ENCODE measurements around the gene MET.

Gene MET

DNA sequence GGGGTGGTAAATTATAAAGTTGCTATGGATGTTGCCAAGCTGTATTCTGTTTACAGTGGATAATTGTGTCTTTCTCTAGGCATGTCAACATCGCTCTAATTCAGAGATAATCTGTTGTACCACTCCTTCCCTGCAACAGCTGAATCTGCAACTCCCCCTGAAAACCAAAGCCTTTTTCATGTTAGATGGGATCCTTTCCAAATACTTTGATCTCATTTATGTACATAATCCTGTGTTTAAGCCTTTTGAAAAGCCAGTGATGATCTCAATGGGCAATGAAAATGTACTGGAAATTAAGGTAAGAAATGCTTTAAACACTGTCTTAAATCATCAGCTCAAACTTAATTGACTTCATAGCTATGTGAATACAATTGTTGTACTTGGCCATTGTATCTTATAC, 91.0 kb downstream of the MET start:
- no peaks in the 10 kb centered on the region for H3K9me3 ChIP-seq (ENCODE audit: insufficient read depth, low read depth, low read length)
- no peaks in the 10 kb centered on the region for H3K4me1 ChIP-seq (ENCODE audit: insufficient read depth, low read length)
- WGBS = 100% methylated on average over 1 of the region's 1 CpG
- no peak overlapping the region for H3K4me3 ChIP-seq (ENCODE audit: low read length)
- H3K36me3 ChIP-seq (ENCODE audit: insufficient read depth, low read length) = no peaks in the 10 kb centered on the region
- no peak overlapping the region for H3K9ac ChIP-seq (ENCODE audit: low read depth, low read length)
- no peaks in the 10 kb centered on the region for H3K27me3 ChIP-seq (ENCODE audit: insufficient read depth, low read length)
- no peak overlapping the region for H3K27ac ChIP-seq (ENCODE audit: low read depth, low read length)

DNA sequence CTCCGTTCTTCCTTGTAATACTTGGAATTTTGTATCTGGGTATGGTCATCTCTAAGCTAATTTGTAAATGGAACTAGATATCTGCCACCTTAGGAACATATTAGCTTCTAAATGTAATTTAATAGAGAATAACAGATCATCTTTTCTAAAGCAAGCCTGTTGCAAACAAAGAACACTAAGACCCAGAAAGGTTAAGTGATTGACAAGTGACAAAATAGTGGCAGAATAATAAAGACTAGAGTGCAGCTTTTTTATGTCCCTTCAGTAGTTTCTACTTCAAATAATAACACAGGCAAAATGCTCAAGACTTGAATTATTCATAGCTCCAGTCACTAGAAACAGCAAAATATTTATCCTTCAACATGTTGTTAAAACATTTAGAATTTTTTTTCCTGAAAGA, 91.7 kb downstream of the MET start:
- H3K27ac ChIP-seq (ENCODE audit: low read depth, low read length) = no peak overlapping the region
- H3K4me1 ChIP-seq (ENCODE audit: insufficient read depth, low read length) = no peaks in the 10 kb centered on the region
- H3K36me3 ChIP-seq (ENCODE audit: insufficient read depth, low read length) = no peaks in the 10 kb centered on the region
- H3K9ac ChIP-seq (ENCODE audit: low read depth, low read length) = no peak overlapping the region
- H3K27me3 ChIP-seq (ENCODE audit: insufficient read depth, low read length) = no peaks in the 10 kb centered on the region
- H3K4me3 ChIP-seq (ENCODE audit: low read length) = no peak overlapping the region
- WGBS = 100% methylated on average over 1 of the region's 1 CpG
- no peaks in the 10 kb centered on the region for H3K9me3 ChIP-seq (ENCODE audit: insufficient read depth, low read depth, low read length)

DNA sequence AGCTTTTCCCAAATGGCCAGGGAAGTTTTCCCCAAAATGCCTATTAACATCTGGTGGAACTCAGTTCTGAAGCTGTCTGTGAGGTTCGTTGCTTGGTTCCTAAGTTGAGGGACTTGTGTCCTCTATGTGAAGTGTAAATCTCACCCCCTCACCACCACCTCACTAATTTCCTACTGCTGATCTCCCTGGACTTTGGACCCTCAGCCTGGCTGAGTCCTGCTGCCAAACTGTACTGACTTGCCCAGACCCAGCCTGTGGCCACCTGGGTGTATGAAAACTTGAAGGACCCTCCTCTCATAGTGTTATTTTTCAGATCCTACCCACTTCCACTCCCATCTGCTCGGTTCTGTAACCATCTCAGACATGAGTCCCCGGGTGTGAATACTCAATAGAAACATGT, 94.9 kb downstream of the MET start:
- WGBS = 93% methylated on average over 2 of the region's 3 CpGs
- H3K36me3 ChIP-seq (ENCODE audit: insufficient read depth, low read length) = no peaks in the 10 kb centered on the region
- H3K9me3 ChIP-seq (ENCODE audit: insufficient read depth, low read depth, low read length) = no peaks in the 10 kb centered on the region
- H3K27ac ChIP-seq (ENCODE audit: low read depth, low read length) = no peak overlapping the region
- H3K4me3 ChIP-seq (ENCODE audit: low read length) = no peak overlapping the region
- H3K4me1 ChIP-seq (ENCODE audit: insufficient read depth, low read length) = no peaks in the 10 kb centered on the region
- peaks cover 13% of the 10 kb centered on the region for H3K27me3 ChIP-seq (ENCODE audit: insufficient read depth, low read length)
- H3K9ac ChIP-seq (ENCODE audit: low read depth, low read length) = no peak overlapping the region

DNA sequence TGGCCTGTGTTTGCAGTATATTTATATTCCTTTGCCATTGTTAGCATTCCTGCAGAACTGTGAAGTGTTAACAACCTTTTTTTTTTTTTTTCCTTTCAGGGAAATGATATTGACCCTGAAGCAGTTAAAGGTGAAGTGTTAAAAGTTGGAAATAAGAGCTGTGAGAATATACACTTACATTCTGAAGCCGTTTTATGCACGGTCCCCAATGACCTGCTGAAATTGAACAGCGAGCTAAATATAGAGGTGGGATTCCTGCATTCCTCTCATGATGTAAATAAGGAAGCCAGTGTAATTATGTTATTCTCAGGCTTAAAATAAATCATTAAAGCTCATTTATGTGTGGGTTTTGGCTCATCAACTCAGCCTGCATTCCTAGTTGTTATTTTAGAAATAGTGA, 97.5 kb downstream of the MET start:
- peaks cover 40% of the 10 kb centered on the region for H3K27me3 ChIP-seq (ENCODE audit: insufficient read depth, low read length)
- 93% methylated on average over 3 of the region's 3 CpGs for WGBS
- H3K4me3 ChIP-seq (ENCODE audit: low read length) = no peak overlapping the region
- no peaks in the 10 kb centered on the region; the same call in 1 of the 2 replicates for H3K9me3 ChIP-seq (ENCODE audit: insufficient read depth, low read depth, low read length)
- H3K36me3 ChIP-seq (ENCODE audit: insufficient read depth, low read length) = no peaks in the 10 kb centered on the region
- no peak overlapping the region for H3K9ac ChIP-seq (ENCODE audit: low read depth, low read length)
- H3K4me1 ChIP-seq (ENCODE audit: insufficient read depth, low read length) = no peaks in the 10 kb centered on the region
- H3K27ac ChIP-seq (ENCODE audit: low read depth, low read length) = no peak overlapping the region

DNA sequence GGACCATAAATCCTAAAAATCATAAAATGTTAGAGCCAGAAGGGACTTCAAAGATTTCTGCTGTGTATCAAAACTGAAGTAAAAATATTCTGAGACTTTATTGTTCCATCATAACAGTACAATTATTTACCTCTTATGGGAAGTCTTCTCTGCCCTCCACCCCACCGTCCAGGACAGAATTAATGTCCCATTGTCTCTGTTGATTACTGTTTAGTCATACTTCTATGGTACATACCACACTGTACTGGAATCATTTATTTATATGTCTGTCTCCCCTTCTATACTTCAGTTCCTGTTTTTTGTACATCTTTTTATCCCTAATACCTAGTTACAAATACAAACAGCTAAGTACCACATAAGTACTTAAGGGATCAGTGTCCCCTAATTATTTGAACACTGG, 98.9 kb downstream of the MET start:
- no peaks in the 10 kb centered on the region for H3K36me3 ChIP-seq (ENCODE audit: insufficient read depth, low read length)
- H3K27ac ChIP-seq (ENCODE audit: low read depth, low read length) = no peak overlapping the region
- H3K4me3 ChIP-seq (ENCODE audit: low read length) = no peak overlapping the region
- H3K27me3 ChIP-seq (ENCODE audit: insufficient read depth, low read length) = peaks cover 50% of the 10 kb centered on the region
- H3K9ac ChIP-seq (ENCODE audit: low read depth, low read length) = no peak overlapping the region
- no peaks in the 10 kb centered on the region for H3K4me1 ChIP-seq (ENCODE audit: insufficient read depth, low read length)
- WGBS = 82% methylated on average over 1 of the region's 1 CpG
- no peaks in the 10 kb centered on the region; the same call in 1 of the 2 replicates for H3K9me3 ChIP-seq (ENCODE audit: insufficient read depth, low read depth, low read length)

DNA sequence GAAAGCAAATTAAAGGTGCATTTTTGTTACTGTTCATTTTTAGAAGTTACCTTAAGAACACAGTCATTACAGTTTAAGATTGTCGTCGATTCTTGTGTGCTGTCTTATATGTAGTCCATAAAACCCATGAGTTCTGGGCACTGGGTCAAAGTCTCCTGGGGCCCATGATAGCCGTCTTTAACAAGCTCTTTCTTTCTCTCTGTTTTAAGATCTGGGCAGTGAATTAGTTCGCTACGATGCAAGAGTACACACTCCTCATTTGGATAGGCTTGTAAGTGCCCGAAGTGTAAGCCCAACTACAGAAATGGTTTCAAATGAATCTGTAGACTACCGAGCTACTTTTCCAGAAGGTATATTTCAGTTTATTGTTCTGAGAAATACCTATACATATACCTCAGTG, 99.6 kb downstream of the MET start:
- H3K9me3 ChIP-seq (ENCODE audit: insufficient read depth, low read depth, low read length) = no peaks in the 10 kb centered on the region; the same call in 1 of the 2 replicates
- H3K27ac ChIP-seq (ENCODE audit: low read depth, low read length) = no peak overlapping the region
- H3K4me1 ChIP-seq (ENCODE audit: insufficient read depth, low read length) = no peaks in the 10 kb centered on the region
- no peaks in the 10 kb centered on the region for H3K36me3 ChIP-seq (ENCODE audit: insufficient read depth, low read length)
- H3K27me3 ChIP-seq (ENCODE audit: insufficient read depth, low read length) = peaks cover 53% of the 10 kb centered on the region
- H3K9ac ChIP-seq (ENCODE audit: low read depth, low read length) = no peak overlapping the region
- 93% methylated on average over 6 of the region's 7 CpGs for WGBS
- no peak overlapping the region for H3K4me3 ChIP-seq (ENCODE audit: low read length)

DNA sequence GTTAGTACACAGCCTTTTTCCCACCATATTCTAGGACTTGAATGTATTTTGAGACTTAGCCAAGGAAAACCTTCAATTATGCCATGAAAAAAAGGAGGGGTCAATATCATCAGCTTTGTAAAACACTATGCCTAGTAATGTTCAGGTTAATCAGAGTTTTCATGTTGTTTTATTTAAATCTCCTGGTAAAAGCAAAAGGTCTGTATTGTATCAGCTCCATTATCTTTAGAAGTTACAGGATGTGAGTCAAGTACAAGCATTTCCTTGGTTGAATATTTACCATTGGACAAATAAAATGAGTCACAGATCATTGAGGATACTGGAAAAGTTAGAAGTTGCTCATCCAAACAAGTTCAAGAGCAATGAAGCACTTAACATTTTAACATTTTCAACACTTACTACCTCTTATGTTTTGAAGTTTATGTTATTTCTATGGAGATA, 100.4 kb downstream of the MET start:
- Histone ChIP-seq H3K27ac (ENCODE audit: low read depth, low read length) (no peak overlapping the region), H3K9ac (ENCODE audit: low read depth, low read length) (no peak overlapping the region), H3K4me3 (ENCODE audit: low read length) (no peak overlapping the region), H3K27me3 (ENCODE audit: insufficient read depth, low read length) (peaks cover 53% of the 10 kb centered on the region), H3K36me3 (ENCODE audit: insufficient read depth, low read length) (no peaks in the 10 kb centered on the region), H3K4me1 (ENCODE audit: insufficient read depth, low read length) (no peaks in the 10 kb centered on the region), H3K9me3 (ENCODE audit: insufficient read depth, low read depth, low read length) (no peaks in the 10 kb centered on the region; the same call in 1 of the 2 replicates)

DNA sequence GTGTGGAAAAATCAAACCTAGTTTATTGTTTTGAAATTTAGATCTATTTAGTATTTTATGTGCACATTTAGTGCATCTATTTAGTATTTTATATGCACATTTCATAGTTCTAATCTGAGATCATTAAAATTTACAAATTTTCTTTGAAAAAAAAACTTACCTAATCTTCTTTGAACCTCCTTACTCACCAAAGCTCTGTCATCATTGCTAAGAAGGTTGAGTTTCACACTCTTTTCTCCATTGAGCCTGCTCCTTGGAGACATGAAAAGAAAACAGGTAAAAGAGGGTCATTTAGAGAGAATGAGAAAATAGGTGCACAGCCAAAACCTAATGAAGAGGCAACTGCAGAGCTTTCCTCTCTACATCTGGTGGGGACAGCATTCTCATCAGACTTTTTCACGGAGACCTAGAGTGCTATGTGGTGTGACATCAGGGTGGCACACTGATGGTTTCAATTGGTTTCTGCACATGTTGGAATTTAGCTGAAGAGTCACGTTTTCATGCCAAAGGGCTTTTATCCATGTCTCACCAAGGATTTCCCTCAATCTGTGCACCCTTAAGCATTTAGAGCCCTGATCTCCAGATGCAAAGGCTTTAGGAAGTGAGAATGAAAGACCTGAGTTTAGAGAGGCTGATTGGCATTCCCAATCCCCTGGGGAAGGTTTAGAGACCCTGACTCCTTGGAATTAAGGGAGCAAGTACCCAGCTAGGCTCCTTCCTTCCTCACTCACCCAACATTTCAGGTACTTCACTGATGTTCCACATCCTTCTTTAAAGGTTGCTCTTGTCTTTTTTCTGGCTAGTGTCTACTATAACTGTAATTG, 101.1 kb downstream of the MET start:
- no peak overlapping the region for H3K27ac ChIP-seq (ENCODE audit: low read depth, low read length)
- H3K9ac ChIP-seq (ENCODE audit: low read depth, low read length) = no peak overlapping the region
- peaks cover 53% of the 10 kb centered on the region for H3K27me3 ChIP-seq (ENCODE audit: insufficient read depth, low read length)
- no peaks in the 10 kb centered on the region for H3K36me3 ChIP-seq (ENCODE audit: insufficient read depth, low read length)
- H3K4me1 ChIP-seq (ENCODE audit: insufficient read depth, low read length) = no peaks in the 10 kb centered on the region
- no peaks in the 10 kb centered on the region; the same call in 1 of the 2 replicates for H3K9me3 ChIP-seq (ENCODE audit: insufficient read depth, low read depth, low read length)
- WGBS = 85% methylated on average over 2 of the region's 2 CpGs
- H3K4me3 ChIP-seq (ENCODE audit: low read length) = no peak overlapping the region

DNA sequence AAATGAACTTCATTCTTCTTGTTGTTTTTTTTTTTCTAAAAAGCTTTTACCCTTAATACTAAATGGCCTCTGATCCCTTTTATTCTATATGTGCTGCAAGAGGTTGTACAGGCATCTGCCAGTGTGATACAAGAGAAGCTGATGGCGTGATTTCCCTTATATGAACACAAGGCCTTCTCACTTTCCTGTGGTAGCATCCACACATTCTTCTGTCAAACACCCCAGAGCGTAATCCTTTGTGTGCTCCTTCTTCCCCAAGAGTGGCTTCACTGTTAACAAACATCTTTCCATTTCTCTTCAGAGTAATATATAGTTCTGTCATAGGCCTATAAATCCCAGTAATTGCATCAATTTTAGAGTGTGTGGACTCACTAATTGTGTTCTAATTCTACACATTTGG, 104.0 kb downstream of the MET start:
- H3K36me3 ChIP-seq (ENCODE audit: insufficient read depth, low read length) = no peaks in the 10 kb centered on the region
- WGBS = 65% methylated on average over 2 of the region's 2 CpGs
- H3K9ac ChIP-seq (ENCODE audit: low read depth, low read length) = no peak overlapping the region
- no peaks in the 10 kb centered on the region; the same call in 1 of the 2 replicates for H3K9me3 ChIP-seq (ENCODE audit: insufficient read depth, low read depth, low read length)
- H3K27me3 ChIP-seq (ENCODE audit: insufficient read depth, low read length) = peaks cover 52% of the 10 kb centered on the region
- H3K4me3 ChIP-seq (ENCODE audit: low read length) = no peak overlapping the region
- H3K27ac ChIP-seq (ENCODE audit: low read depth, low read length) = no peak overlapping the region
- peaks cover 6% of the 10 kb centered on the region for H3K4me1 ChIP-seq (ENCODE audit: insufficient read depth, low read length)

DNA sequence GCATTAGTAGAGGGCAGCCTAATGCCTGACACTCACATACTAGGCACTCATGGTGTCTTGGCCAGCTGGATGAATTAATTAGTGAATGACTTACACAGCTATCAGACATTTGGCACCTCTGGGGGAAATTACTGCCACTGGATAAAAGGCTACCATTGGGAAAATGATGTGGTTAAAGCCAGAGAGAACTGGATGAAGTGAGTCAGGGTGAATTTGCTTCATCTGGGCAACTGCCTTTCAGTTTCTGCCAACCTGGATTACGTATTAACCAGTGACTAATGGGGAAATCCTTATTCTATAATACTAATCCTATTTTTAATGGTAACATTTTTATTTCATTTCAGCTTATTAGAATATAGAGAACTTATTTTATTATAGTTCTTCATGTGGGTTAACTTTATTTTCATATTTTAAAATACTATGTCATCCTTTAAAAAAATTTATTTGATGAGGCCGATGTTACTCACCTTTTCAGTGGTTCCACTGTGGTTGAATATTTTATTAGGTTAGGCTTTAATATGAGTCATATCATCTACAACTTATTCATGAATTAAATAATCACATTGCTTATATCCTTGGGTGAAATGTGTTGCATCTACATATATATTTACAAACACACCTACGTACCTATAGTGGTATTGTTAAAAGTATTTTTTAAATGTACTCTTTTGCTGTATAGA, 104.8 kb downstream of the MET start:
- no peaks in the 10 kb centered on the region; the same call in 1 of the 2 replicates for H3K9me3 ChIP-seq (ENCODE audit: insufficient read depth, low read depth, low read length)
- H3K4me1 ChIP-seq (ENCODE audit: insufficient read depth, low read length) = peaks cover 13% of the 10 kb centered on the region
- no peak overlapping the region for H3K9ac ChIP-seq (ENCODE audit: low read depth, low read length)
- no peak overlapping the region for H3K27ac ChIP-seq (ENCODE audit: low read depth, low read length)
- peaks cover 46% of the 10 kb centered on the region for H3K27me3 ChIP-seq (ENCODE audit: insufficient read depth, low read length)
- WGBS = no CpG with 5 or more reads among the region's 3 CpGs
- H3K4me3 ChIP-seq (ENCODE audit: low read length) = no peak overlapping the region
- no peaks in the 10 kb centered on the region for H3K36me3 ChIP-seq (ENCODE audit: insufficient read depth, low read length)

DNA sequence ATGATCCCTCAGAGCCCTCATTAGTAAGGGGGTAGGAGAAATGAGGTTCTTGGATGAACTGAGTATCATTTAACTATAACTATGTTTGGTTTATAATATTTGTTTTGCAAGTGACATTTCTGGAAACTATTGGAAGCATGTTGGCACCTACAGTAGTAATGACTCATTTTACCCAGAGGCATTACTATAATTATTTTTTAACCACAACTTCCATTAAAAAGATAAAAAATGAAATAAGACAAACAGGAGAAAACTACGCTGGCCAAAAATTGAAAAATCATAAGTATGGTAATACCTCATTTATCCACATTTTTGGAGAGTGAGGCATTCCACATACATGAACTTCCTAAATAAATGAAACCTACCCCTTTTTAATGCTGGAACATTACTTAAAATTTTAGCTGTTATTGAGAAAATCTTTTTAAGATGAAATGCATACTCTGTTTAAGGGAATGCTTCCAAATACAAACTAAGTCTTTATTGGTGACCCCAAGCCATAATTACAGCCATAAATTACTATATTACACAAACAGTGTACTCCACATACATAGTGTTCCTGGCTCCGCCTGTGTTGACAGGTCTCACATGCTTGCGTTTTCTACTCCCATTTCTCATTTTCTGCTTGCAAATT, 105.8 kb downstream of the MET start:
- H3K27me3 ChIP-seq (ENCODE audit: insufficient read depth, low read length) = peaks cover 36% of the 10 kb centered on the region
- peaks cover 24% of the 10 kb centered on the region for H3K4me1 ChIP-seq (ENCODE audit: insufficient read depth, low read length)
- WGBS = 94% methylated on average over 2 of the region's 3 CpGs
- no peak overlapping the region for H3K9ac ChIP-seq (ENCODE audit: low read depth, low read length)
- no peak overlapping the region for H3K4me3 ChIP-seq (ENCODE audit: low read length)
- no peaks in the 10 kb centered on the region for H3K36me3 ChIP-seq (ENCODE audit: insufficient read depth, low read length)
- H3K9me3 ChIP-seq (ENCODE audit: insufficient read depth, low read depth, low read length) = no peaks in the 10 kb centered on the region; the same call in 1 of the 2 replicates
- H3K27ac ChIP-seq (ENCODE audit: low read depth, low read length) = no peak overlapping the region
